ENCODE results near the gene CHMP4B. TPM values are rescaled to one million over a fixed set of nuclear protein-coding genes. Genes with fewer than 3 reads are reported as not detected.

CHMP4B gene
- polyA plus RNA-seq, 1 experiment: 65.3 TPM

- H3K36me3 ChIP-seq (ENCODE audit: control insufficient read depth, insufficient read depth, low read length): no peaks in the 10 kb centered on the region; the same call in 1 of the 2 replicates
- TF ChIP-seq, protein P1, sequence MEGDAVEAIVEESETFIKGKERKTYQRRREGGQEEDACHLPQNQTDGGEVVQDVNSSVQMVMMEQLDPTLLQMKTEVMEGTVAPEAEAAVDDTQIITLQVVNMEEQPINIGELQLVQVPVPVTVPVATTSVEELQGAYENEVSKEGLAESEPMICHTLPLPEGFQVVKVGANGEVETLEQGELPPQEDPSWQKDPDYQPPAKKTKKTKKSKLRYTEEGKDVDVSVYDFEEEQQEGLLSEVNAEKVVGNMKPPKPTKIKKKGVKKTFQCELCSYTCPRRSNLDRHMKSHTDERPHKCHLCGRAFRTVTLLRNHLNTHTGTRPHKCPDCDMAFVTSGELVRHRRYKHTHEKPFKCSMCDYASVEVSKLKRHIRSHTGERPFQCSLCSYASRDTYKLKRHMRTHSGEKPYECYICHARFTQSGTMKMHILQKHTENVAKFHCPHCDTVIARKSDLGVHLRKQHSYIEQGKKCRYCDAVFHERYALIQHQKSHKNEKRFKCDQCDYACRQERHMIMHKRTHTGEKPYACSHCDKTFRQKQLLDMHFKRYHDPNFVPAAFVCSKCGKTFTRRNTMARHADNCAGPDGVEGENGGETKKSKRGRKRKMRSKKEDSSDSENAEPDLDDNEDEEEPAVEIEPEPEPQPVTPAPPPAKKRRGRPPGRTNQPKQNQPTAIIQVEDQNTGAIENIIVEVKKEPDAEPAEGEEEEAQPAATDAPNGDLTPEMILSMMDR (IDR thresholded peaks at IDR 0.05; ENCODE audit: insufficient read depth, low read depth, low read length): no peak
- CTCF ChIA-PET: no interaction called here
- H3K27me3 ChIP-seq (ENCODE audit: control insufficient read depth, insufficient read depth, low read length): no peaks in the 10 kb centered on the region
- POLR2A ChIA-PET: no interaction called here
- H3K4me3 ChIP-seq (ENCODE audit: low read depth, low read length): no peak overlapping the region
- DNase-seq (ENCODE audit: low read depth): no peak
These were observed 37.6 kb upstream of the CHMP4B start for GRCh38 chr20:33773412-33774089.

GRCh38 chr20:33777816-33778215 is 33.3 kb upstream of the CHMP4B start:
- TF ChIP-seq, protein P1 (IDR thresholded peaks at IDR 0.05; ENCODE audit: insufficient read depth, low read depth, low read length): no peak
- CTCF ChIA-PET: no interaction called here
- POLR2A ChIA-PET: no interaction called here
- H3K36me3 ChIP-seq (ENCODE audit: control insufficient read depth, insufficient read depth, low read length): no peaks in the 10 kb centered on the region
- H3K27me3 ChIP-seq (ENCODE audit: control insufficient read depth, insufficient read depth, low read length): no peaks in the 10 kb centered on the region
- no peak overlapping the region for H3K4me3 ChIP-seq (ENCODE audit: low read depth, low read length)
- DNase-seq (ENCODE audit: low read depth): no peak

DNA sequence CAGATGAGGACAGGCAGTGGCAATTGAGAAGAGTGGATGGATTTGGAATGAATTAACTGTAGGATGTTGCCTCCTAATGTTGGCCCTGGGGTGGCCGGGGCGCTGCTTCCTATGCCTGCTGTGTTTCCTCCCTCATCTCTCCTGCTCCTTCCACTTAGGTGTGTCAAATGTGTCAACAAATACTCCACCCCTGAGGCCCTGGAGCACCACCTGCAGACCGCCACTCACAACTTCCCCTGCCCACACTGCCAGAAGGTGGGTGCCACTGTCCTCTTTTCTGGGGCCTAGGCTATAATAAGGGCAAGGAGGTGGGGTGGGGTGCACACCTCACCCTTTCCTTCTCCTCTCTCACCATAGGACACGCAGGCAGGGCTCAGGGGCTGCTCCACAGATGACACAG is 30.0 kb upstream of the CHMP4B start:
- TF ChIP-seq, protein P1 (IDR thresholded peaks at IDR 0.05; ENCODE audit: insufficient read depth, low read depth, low read length): no peak
- CTCF ChIA-PET: interaction anchor here (0.6 to 2.2 kb wide), 3 partner anchors 11 to 82 kb away, joined by 3 to 5 read pairs (median 3); no protein-coding TSS in a partner anchor
- Histone ChIP-seq H3K27me3 (ENCODE audit: control insufficient read depth, insufficient read depth, low read length) (no peaks in the 10 kb centered on the region), H3K36me3 (ENCODE audit: control insufficient read depth, insufficient read depth, low read length) (no peaks in the 10 kb centered on the region), H3K4me3 (ENCODE audit: low read depth, low read length) (no peak overlapping the region)
- no peak for DNase-seq (ENCODE audit: low read depth)
- POLR2A ChIA-PET: no interaction called here

DNA sequence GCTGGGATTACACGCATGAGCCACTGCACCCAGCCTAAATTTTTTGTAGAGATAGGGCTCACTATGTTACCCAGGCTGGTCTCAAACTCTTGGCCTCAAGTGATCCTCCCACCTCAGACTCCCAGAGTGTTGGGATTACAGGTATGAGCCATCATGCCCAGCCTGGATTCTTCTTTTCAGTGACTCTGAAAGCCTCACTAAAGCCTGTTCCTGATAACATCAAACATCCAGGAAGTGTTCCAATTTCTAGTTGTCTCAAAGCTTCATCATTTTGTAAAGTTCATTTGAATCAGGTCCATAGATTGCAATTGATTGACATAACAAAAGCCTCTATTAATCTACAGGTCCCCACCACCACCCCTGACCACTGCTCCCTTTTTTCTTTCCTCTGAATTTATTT is 29.2 kb upstream of the CHMP4B start:
- DNase-seq (ENCODE audit: low read depth): no peak
- no peak overlapping the region for H3K4me3 ChIP-seq (ENCODE audit: low read depth, low read length)
- ChIA-PET POLR2A (no interaction called here), CTCF (interaction anchor here (2.2 kb wide), 1 partner anchor 10 kb away, joined by 10 read pairs; no protein-coding TSS in a partner anchor)
- no peaks in the 10 kb centered on the region for H3K27me3 ChIP-seq (ENCODE audit: control insufficient read depth, insufficient read depth, low read length)
- TF ChIP-seq, protein P1 (IDR thresholded peaks at IDR 0.05; ENCODE audit: insufficient read depth, low read depth, low read length): no peak
- H3K36me3 ChIP-seq (ENCODE audit: control insufficient read depth, insufficient read depth, low read length): no peaks in the 10 kb centered on the region

- H3K4me3 ChIP-seq (ENCODE audit: low read depth, low read length): no peak overlapping the region
- CTCF ChIA-PET: interaction anchor here (1.2 to 2.2 kb wide), 2 partner anchors 9 to 131 kb away, joined by 3 to 10 read pairs; no protein-coding TSS in a partner anchor
- TF ChIP-seq, protein P1 (IDR thresholded peaks at IDR 0.05; ENCODE audit: insufficient read depth, low read depth, low read length): no peak
- POLR2A ChIA-PET: no interaction called here
- H3K27me3 ChIP-seq (ENCODE audit: control insufficient read depth, insufficient read depth, low read length): no peaks in the 10 kb centered on the region
- no peaks in the 10 kb centered on the region; the same call in 1 of the 2 replicates for H3K36me3 ChIP-seq (ENCODE audit: control insufficient read depth, insufficient read depth, low read length)
- DNase-seq (ENCODE audit: low read depth): no peak
These were observed 27.9 kb upstream of the CHMP4B start for GRCh38 chr20:33783256-33783655.

All from BJ (cell line).